K562 (cell line): ENCODE measurements around the gene ATG4D. TPM values are rescaled to one million over a fixed set of nuclear protein-coding genes. Genes with fewer than 3 reads are reported as not detected.

ENCODE experiments used
- BMI1 ChIP-seq: fragments of 150-350 bp; IDR thresholded peaks from 2 replicates; pipeline ENCODE4 v1.6.1; 2014; ENCODE audit warnings: low read length
- CREB3L1 ChIP-seq: fragments of 450-650 bp; IDR thresholded peaks from 2 replicates; pipeline ENCODE4 v1.6.1; 2014; ENCODE audit warnings: low read depth, mild to moderate bottlenecking, moderate library complexity, borderline replicate concordance
- DACH1 ChIP-seq: fragments of 450-650 bp; IDR thresholded peaks from 2 replicates; pipeline ENCODE4 v1.6.1; 2018; ENCODE audit not compliant: partially characterized antibody
- HCFC1 ChIP-seq: IDR thresholded peaks from 2 replicates; pipeline ENCODE4 v1.6.1; 2012; ENCODE audit warnings: low read depth, low read length, improper control_type of control experiment
- HDAC1 ChIP-seq, 2 experiments: fragments of 450-650 bp; IDR thresholded peaks; 2 replicates each; pipeline ENCODE4 v1.6.1; 2016 to 2017; ENCODE audit warnings: inconsistent platforms in 1 of 2, mild to moderate bottlenecking in 1 of 2, moderate library complexity in 1 of 2
- HEY1 ChIP-seq: fragments of 250-450 bp; sonication (Bioruptor Pico); IDR thresholded peaks from 2 replicates; pipeline ENCODE4 v1.5.0; 2020; ENCODE audit warnings: mild to moderate bottlenecking, moderate library complexity, borderline replicate concordance
- JUND ChIP-seq, 2 experiments: IDR thresholded peaks; 2 replicates in 1 of 2; 3 replicates in 1 of 2; pipeline ENCODE4 v1.6.1; 2011; ENCODE audit warnings: borderline replicate concordance in 2 of 2, low read depth in 2 of 2, low read length in 2 of 2, improper control_type of control experiment in 1 of 2, missing biosample characterization in 1 of 2, missing genetic modification characterization in 1 of 2, missing genetic modification reagents in 1 of 2
- MECOM ChIP-seq: fragments of 250-450 bp; sonication (Bioruptor Pico); IDR thresholded peaks from 2 replicates; pipeline ENCODE4 v1.8.0; 2022; ENCODE audit warnings: inconsistent platforms
- MYNN ChIP-seq, 2 experiments: sonication (generic); formaldehyde crosslinking in 1 of 2; IDR thresholded peaks; 2 replicates each; pipeline versions ENCODE4 v1.5.0 to v1.6.1; 2016 to 2020; ENCODE audit warnings: antibody characterized with exemption in 1 of 2, missing genetic modification reagents in 1 of 2
- NFATC3 ChIP-seq: fragments of 450-650 bp; IDR thresholded peaks from 2 replicates; pipeline ENCODE4 v1.6.1; 2017; ENCODE audit warnings: mild to moderate bottlenecking
- NKRF ChIP-seq: fragments of 450-650 bp; IDR thresholded peaks from 2 replicates; pipeline ENCODE4 v1.6.1; 2016; ENCODE audit warnings: borderline replicate concordance
- POU5F1 ChIP-seq: fragments of 150-350 bp; IDR thresholded peaks from 2 replicates; pipeline ENCODE4 v1.6.1; 2014; ENCODE audit warnings: borderline replicate concordance, low read length, low read depth, mild to moderate bottlenecking; ENCODE audit not compliant: partially characterized antibody
- SAFB ChIP-seq: fragments of 200-400 bp; formaldehyde crosslinking; IDR thresholded peaks from 2 replicates; pipeline ENCODE4 v1.6.1; 2017; ENCODE audit warnings: low read depth, low read length, borderline replicate concordance
- SAFB2 ChIP-seq: fragments of 200-400 bp; formaldehyde crosslinking; IDR thresholded peaks from 2 replicates; pipeline ENCODE4 v1.6.1; 2018; ENCODE audit warnings: borderline replicate concordance, low read length, low read depth, moderate library complexity; ENCODE audit not compliant: severe bottlenecking
- TCF3 ChIP-seq: sonication (generic); formaldehyde crosslinking; IDR thresholded peaks from 2 replicates; pipeline ENCODE4 v1.4.0; 2020; ENCODE audit warnings: mild to moderate bottlenecking, missing genetic modification reagents
- TRIM24 ChIP-seq, 2 experiments: fragments of 450-650 bp; IDR thresholded peaks; 2 replicates each; pipeline ENCODE4 v1.6.1; 2016
- ZC3H4 ChIP-seq: sonication (generic); formaldehyde crosslinking; IDR thresholded peaks from 2 replicates; pipeline ENCODE4 v1.9.0; 2021; ENCODE audit warnings: missing genetic modification reagents, borderline replicate concordance
- ZNF165 ChIP-seq: fragments of 250-450 bp; sonication (Bioruptor Pico); IDR thresholded peaks from 2 replicates; pipeline ENCODE4 v1.4.0; 2020; ENCODE audit warnings: borderline replicate concordance
- ZNF57 ChIP-seq: fragments of 450-650 bp; formaldehyde crosslinking; IDR thresholded peaks from 2 replicates; pipeline ENCODE4 v1.4.0; 2020; ENCODE audit warnings: mild to moderate bottlenecking, moderate library complexity
- ZNF592 ChIP-seq: fragments of 450-650 bp; IDR thresholded peaks from 2 replicates; pipeline ENCODE4 v1.6.1; 2017; ENCODE audit warnings: antibody characterized with exemption, mild to moderate bottlenecking
- polyA plus RNA-seq, 8 experiments: library from polyadenylated mRNA; depleted of rRNA in 4 of 8; stranded (reverse) in 5 of 8; unstranded in 3 of 8; fragments of >200 nt; fragmentation: Nextera tagmentation in 2 of 8; fragmentation: Illumina TruSeq in 1 of 8; extraction: Ambion mirVana in 2 of 8; extraction: Trizol in 1 of 8; gene quantifications; 2 replicates each; pipeline versions ENCODE4 v1.2.1 to v1.2.3, GENCODE V29; 2011 to 2014; ENCODE audit warnings: inconsistent platforms in 1 of 8, missing spikeins in 1 of 8
- total RNA-seq, 7 experiments: library from RNA; depleted of rRNA in 6 of 7; stranded (reverse); fragments of >200 nt in 6 of 7; fragmentation: Illumina TruSeq in 2 of 7; extraction: Trizol in 2 of 7; gene quantifications; 2 replicates each; pipeline versions ENCODE4 v1.2.1 to v1.2.3, GENCODE V29; 2011 to 2021; ENCODE audit warnings: low replicate concordance in 1 of 7

ATG4D gene
- total and polyA plus RNA-seq, 9 of the 15 experiments (the other 6 are each of a cell fraction or from before 2014, with no cell fraction given): 0.51 to 66.1 (median 22.9) TPM

- TF ChIP-seq POU5F1 (no peak), ZNF592 (peak; percentile 92), ZC3H4 (no peak), MECOM (no peak), TCF3 (CRISPR knock-in tag) (no peak; the same call in 1 of the 2 replicates), ZNF57 (CRISPR knock-in tag) (no peak), CREB3L1 (peak; percentile 90), NFATC3 (no peak), DACH1 (no peak), HEY1 (CRISPR knock-in tag) (no peak), TRIM24 (IDR thresholded peaks at IDR 0.05) (peak; percentile 91 to 94), HDAC1 (IDR thresholded peaks at IDR 0.05) (peak in 1 of 2 experiments; percentile 98; a peak in 3 of 4 replicates), BMI1 (no peak), SAFB (no peak; the same call in 1 of the 2 replicates), MYNN (IDR thresholded peaks at IDR 0.05) (no peak; the same call in 1 of the 2 replicates), MYNN (CRISPR knock-in tag; IDR thresholded peaks at IDR 0.05) (no peak), HCFC1 (no peak; the same call in 1 of the 2 replicates), SAFB2 (no peak), JUND (IDR thresholded peaks at IDR 0.05; ENCODE audit: borderline replicate concordance, low read depth, low read length) (peak; percentile 56), JUND (tag; IDR thresholded peaks at IDR 0.05; ENCODE audit: borderline replicate concordance, low read depth, low read length) (no peak; the same call in 2 of the 3 replicates), NKRF (peak; percentile 95; the same call in 1 of the 2 replicates), ZNF165 (no peak)
Observed at GRCh38 chr19:10568826-10569651, 25.3 kb downstream of the ATG4D start, which contains the start of gene CDKN2D (continued).
